ENCODE data around the gene SWSAP1. TPM values are rescaled to one million over a fixed set of nuclear protein-coding genes. Genes with fewer than 3 reads are reported as not detected.
"Not testable (repeated sequence)": the region's sequence is repeated elsewhere in the genome, so short reads cannot be mapped to it uniquely, and the experiment has no call there.

The SWSAP1 gene
- total RNA-seq, 1 experiment from 2014 or later, result 3.9 TPM

DNA sequence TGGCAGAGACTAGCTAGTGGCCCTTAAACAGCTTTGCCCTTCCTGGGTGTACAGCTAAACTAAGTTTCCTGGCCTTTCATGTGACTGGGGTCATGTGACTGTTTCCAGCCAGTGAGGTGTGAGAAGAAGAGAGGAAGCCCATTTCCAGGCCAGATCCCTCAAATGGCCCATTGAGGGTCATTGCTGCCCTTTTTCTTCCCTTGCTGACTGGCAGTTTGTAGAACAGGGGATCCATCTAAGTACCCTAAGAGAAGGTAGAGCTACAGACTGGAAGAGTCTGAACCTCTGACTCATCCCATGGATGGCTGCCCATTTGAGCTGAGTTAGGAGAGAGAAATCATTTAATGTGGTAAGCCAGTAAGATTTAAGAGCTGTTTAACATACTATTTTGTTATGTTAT, 2.8 kb downstream of the SWSAP1 start:
- BruUV-seq (replicated peaks), result no TSS peak
- H3K9me3 ChIP-seq, result no peaks in the 10 kb centered on the region
- ChIA-PET POLR2A (no interaction called here), CTCF (interaction anchor here (0.6 kb wide), 2 partner anchors 63 to 87 kb away, joined by 3 read pairs; no protein-coding TSS in a partner anchor)
- Mint-ChIP-seq H3K27ac (ENCODE audit: unreplicated experiment) (peak overlapping the region; percentile 4), H3K9me3 (ENCODE audit: unreplicated experiment) (no peaks in the 10 kb centered on the region), H3K36me3 (ENCODE audit: insufficient read depth, unreplicated experiment) (peaks cover 12% of the 10 kb centered on the region), H3K4me3 (ENCODE audit: unreplicated experiment) (no peak overlapping the region), H3K27me3 (ENCODE audit: insufficient read depth, unreplicated experiment) (no peaks in the 10 kb centered on the region), H3K4me1 (ENCODE audit: low read depth, unreplicated experiment) (no peaks in the 10 kb centered on the region)
- H3K27me3 ChIP-seq (replicated peaks; ENCODE audit: control insufficient read depth, insufficient read depth, low read length), result no peaks in the 10 kb centered on the region
- no peak overlapping the region for H3K4me3 ChIP-seq (ENCODE audit: low read depth, low read length)
- no peak for DNase-seq
- no peaks in the 10 kb centered on the region for H3K36me3 ChIP-seq (ENCODE audit: control insufficient read depth, insufficient read depth, low read length)
- intact Hi-C loops (cut with micrococcal nuclease; ENCODE audit: unreplicated experiment), result no loop called here
- peaks cover 10% of the 10 kb centered on the region; the same call in 1 of the 2 replicates for H3K4me1 ChIP-seq
- TF ChIP-seq, protein P1, sequence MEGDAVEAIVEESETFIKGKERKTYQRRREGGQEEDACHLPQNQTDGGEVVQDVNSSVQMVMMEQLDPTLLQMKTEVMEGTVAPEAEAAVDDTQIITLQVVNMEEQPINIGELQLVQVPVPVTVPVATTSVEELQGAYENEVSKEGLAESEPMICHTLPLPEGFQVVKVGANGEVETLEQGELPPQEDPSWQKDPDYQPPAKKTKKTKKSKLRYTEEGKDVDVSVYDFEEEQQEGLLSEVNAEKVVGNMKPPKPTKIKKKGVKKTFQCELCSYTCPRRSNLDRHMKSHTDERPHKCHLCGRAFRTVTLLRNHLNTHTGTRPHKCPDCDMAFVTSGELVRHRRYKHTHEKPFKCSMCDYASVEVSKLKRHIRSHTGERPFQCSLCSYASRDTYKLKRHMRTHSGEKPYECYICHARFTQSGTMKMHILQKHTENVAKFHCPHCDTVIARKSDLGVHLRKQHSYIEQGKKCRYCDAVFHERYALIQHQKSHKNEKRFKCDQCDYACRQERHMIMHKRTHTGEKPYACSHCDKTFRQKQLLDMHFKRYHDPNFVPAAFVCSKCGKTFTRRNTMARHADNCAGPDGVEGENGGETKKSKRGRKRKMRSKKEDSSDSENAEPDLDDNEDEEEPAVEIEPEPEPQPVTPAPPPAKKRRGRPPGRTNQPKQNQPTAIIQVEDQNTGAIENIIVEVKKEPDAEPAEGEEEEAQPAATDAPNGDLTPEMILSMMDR (IDR thresholded peaks at IDR 0.05; ENCODE audit: insufficient read depth in 1 of 2, low read depth in 1 of 2, low read length in 1 of 2, severe bottlenecking in 1 of 2, unreplicated experiment in 1 of 2), result no peak

DNA sequence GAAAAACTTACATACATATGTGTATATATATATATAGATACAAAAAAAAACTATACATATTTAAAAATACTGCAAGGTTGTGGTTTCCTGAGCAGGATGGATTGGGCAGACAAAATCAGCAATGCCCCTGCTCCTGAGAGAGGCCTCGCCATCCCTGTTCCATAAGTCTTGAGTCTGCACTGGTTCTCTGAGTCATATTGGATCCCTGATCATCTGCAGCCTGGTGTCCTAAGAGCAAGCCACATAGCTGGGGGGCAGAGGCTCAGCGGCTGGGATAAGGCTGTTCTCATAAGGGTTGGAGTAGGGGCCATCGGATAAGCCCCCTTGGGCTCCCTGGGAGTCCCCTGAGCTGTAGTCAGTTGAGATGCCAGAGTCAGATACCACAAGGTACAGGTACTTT, 3.3 kb downstream of the SWSAP1 start:
- intact Hi-C loops (cut with micrococcal nuclease; ENCODE audit: unreplicated experiment), result no loop called here
- TF ChIP-seq, protein P1 (IDR thresholded peaks at IDR 0.05; ENCODE audit: insufficient read depth in 1 of 2, low read depth in 1 of 2, low read length in 1 of 2, severe bottlenecking in 1 of 2, unreplicated experiment in 1 of 2), result no peak
- CTCF ChIA-PET, result interaction anchor here (0.6 kb wide), 1 partner anchor 308 kb away, joined by 4 read pairs; no protein-coding TSS in a partner anchor

DNA sequence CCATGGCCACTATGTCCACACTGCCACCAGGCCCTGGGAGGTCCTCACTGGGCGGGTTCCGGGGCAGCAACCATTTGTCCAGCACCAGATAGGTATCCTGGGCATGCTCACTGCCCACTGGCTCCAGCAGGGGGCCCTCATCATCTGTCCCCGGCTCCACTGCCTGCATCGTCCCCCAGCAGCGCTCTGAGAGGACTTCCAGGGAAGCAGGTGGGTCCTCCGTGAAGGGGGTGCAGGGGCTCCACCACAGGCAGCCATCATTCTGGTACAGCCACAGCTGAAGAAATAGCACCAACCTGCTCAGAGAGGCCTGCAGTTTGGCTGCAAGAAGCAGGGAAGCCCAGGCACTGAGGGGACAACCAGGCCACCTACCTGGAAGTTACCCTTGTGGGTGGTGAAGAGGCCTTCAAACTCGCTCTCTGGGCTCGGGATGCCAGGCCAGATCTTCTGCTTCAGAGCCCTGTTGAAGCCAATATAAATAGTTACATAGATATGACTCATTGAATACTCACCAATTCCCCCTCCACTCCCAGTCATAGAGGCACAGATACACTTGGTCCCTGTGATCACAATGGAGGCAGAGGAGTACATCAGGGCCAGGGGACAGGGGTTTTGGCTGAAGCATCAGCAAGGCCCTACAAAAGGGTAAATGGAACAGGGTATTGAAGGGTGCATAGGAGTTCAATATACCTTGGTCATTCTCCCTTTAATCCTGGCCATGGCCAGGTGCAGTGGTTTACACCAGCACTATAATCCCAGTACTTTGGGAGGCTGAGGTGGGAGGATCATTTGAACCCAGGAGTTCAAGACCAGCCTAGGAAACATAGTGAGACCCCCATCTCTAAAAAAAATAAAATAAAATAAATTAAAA, 4.1 kb downstream of the SWSAP1 start:
- no peak overlapping the region for H3K4me3 ChIP-seq (ENCODE audit: low read depth, low read length)
- Mint-ChIP-seq H3K27ac (ENCODE audit: unreplicated experiment) (no peak overlapping the region), H3K36me3 (ENCODE audit: insufficient read depth, unreplicated experiment) (peaks cover 12% of the 10 kb centered on the region)

More for the DNA sequence above, 3.3 kb downstream of the SWSAP1 start:
- no peaks in the 10 kb centered on the region for H3K27me3 ChIP-seq (replicated peaks; ENCODE audit: control insufficient read depth, insufficient read depth, low read length)
- Mint-ChIP-seq H3K36me3 (ENCODE audit: insufficient read depth, unreplicated experiment) (peaks cover 12% of the 10 kb centered on the region), H3K27ac (ENCODE audit: unreplicated experiment) (no peak overlapping the region), H3K27me3 (ENCODE audit: insufficient read depth, unreplicated experiment) (no peaks in the 10 kb centered on the region), H3K4me3 (ENCODE audit: unreplicated experiment) (no peak overlapping the region), H3K9me3 (ENCODE audit: unreplicated experiment) (no peaks in the 10 kb centered on the region), H3K4me1 (ENCODE audit: low read depth, unreplicated experiment) (no peaks in the 10 kb centered on the region)
- no peaks in the 10 kb centered on the region for H3K36me3 ChIP-seq (ENCODE audit: control insufficient read depth, insufficient read depth, low read length)
- no peak for DNase-seq
- BruUV-seq (replicated peaks), result no TSS peak
- H3K4me3 ChIP-seq (ENCODE audit: low read depth, low read length), result no peak overlapping the region
- POLR2A ChIA-PET, result no interaction called here
- no peaks in the 10 kb centered on the region for H3K9me3 ChIP-seq
- peaks cover 10% of the 10 kb centered on the region; the same call in 1 of the 2 replicates for H3K4me1 ChIP-seq

DNA sequence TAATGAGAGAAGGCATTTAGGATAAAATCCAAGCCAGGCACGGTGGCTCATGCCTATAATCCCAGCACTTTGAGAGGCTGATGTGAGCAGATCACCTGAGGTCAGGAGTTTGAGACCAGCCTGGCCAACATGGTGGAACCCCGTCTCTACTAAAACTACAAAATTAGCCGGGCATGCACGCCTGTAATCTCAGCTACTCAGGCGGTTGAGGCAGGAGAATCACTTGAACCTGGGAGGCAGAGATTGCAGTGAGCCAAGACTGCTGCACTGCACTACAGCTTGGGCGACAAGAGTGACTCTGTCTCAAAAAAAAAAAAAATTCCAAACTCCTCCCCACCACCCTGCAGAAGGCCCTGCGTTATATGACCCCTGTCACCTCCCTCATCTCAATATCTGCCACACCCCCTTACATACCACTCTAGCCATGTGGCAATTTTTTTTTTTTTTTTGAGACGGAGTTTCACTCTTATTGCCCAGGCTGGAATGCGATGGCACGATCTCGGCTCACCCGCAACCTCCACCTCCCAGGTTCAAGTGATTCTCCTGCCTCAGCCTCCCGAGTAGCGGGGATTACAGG, 4.9 kb downstream of the SWSAP1 start:
- H3K27ac Mint-ChIP-seq (ENCODE audit: unreplicated experiment); CTCF ChIA-PET; H3K27me3 ChIP-seq (replicated peaks; ENCODE audit: control insufficient read depth, insufficient read depth, low read length); POLR2A ChIA-PET; H3K4me1 Mint-ChIP-seq (ENCODE audit: low read depth, unreplicated experiment); H3K4me1 ChIP-seq; DNase-seq; H3K4me3 ChIP-seq (ENCODE audit: low read depth, low read length); H3K9me3 Mint-ChIP-seq (ENCODE audit: unreplicated experiment); H3K4me3 Mint-ChIP-seq (ENCODE audit: unreplicated experiment); H3K9me3 ChIP-seq; H3K27me3 Mint-ChIP-seq (ENCODE audit: insufficient read depth, unreplicated experiment); H3K36me3 ChIP-seq (ENCODE audit: control insufficient read depth, insufficient read depth, low read length); BruUV-seq (replicated peaks); intact Hi-C loops (cut with micrococcal nuclease; ENCODE audit: unreplicated experiment): not testable (repeated sequence)
- peaks cover 12% of the 10 kb centered on the region for H3K36me3 Mint-ChIP-seq (ENCODE audit: insufficient read depth, unreplicated experiment)

More for the DNA sequence above, 4.1 kb downstream of the SWSAP1 start:
- ChIA-PET POLR2A (no interaction called here), CTCF (interaction anchor here (0.6 kb wide), 1 partner anchor 308 kb away, joined by 4 read pairs; no protein-coding TSS in a partner anchor)
- no peaks in the 10 kb centered on the region for H3K27me3 Mint-ChIP-seq (ENCODE audit: insufficient read depth, unreplicated experiment)
- no TSS peak for BruUV-seq (replicated peaks)
- no peaks in the 10 kb centered on the region for H3K9me3 Mint-ChIP-seq (ENCODE audit: unreplicated experiment)
- H3K4me1 Mint-ChIP-seq (ENCODE audit: low read depth, unreplicated experiment), result no peaks in the 10 kb centered on the region
- peak; percentile 50 to 64 for DNase-seq
- no peaks in the 10 kb centered on the region for H3K27me3 ChIP-seq (replicated peaks; ENCODE audit: control insufficient read depth, insufficient read depth, low read length)
- no peak overlapping the region for H3K4me3 Mint-ChIP-seq (ENCODE audit: unreplicated experiment)
- H3K36me3 ChIP-seq (ENCODE audit: control insufficient read depth, insufficient read depth, low read length), result no peaks in the 10 kb centered on the region
- no peaks in the 10 kb centered on the region for H3K9me3 ChIP-seq
- TF ChIP-seq, protein P1 (IDR thresholded peaks at IDR 0.05; ENCODE audit: insufficient read depth in 1 of 2, low read depth in 1 of 2, low read length in 1 of 2, severe bottlenecking in 1 of 2, unreplicated experiment in 1 of 2), result peak; percentile 33 to 64
- H3K4me1 ChIP-seq, result peaks cover 10% of the 10 kb centered on the region; the same call in 1 of the 2 replicates
- intact Hi-C loops (cut with micrococcal nuclease; ENCODE audit: unreplicated experiment), result no loop called here

Measured in Caco-2 (cell line).